HepG2 (cell line): Measurements from ENCODE around the gene RASAL3. TPM values are rescaled to one million over a fixed set of nuclear protein-coding genes. Genes with fewer than 3 reads are reported as not detected.

Experiments used
- GLI4 ChIP-seq: sonication (generic); formaldehyde crosslinking; IDR thresholded peaks from 2 replicates; pipeline ENCODE4 v1.5.1; 2020; ENCODE audit warnings: missing genetic modification reagents, mild to moderate bottlenecking, moderate library complexity, borderline replicate concordance
- KDM5B ChIP-seq: sonication (generic); formaldehyde crosslinking; IDR thresholded peaks from 2 replicates; pipeline ENCODE4 v1.4.0; 2020; ENCODE audit warnings: missing genetic modification reagents, mild to moderate bottlenecking, borderline replicate concordance
- MIXL1 ChIP-seq: IDR thresholded peaks from 2 replicates; pipeline ENCODE4 v1.6.1; 2016
- NR2F6 ChIP-seq, 2 experiments: IDR thresholded peaks; 2 replicates each; pipeline ENCODE4 v1.6.1; 2016; ENCODE audit warnings: antibody characterized with exemption in 1 of 2, mild to moderate bottlenecking in 1 of 2
- PCBP1 ChIP-seq: fragments of 200-400 bp; formaldehyde crosslinking; IDR thresholded peaks from 2 replicates; pipeline ENCODE4 v1.6.1; 2017; ENCODE audit warnings: mild to moderate bottlenecking, low read depth, low read length, borderline replicate concordance
- RNF2 ChIP-seq: fragments of 450-650 bp; conservative IDR thresholded peaks from 2 replicates; pipeline ENCODE4 v1.6.1; 2016; ENCODE audit warnings: low read depth
- YEATS4 ChIP-seq: sonication (generic); formaldehyde crosslinking; IDR thresholded peaks from 2 replicates; pipeline ENCODE4 v1.4.0; 2020; ENCODE audit warnings: missing genetic modification reagents, borderline replicate concordance
- ZBTB7B ChIP-seq: sonication (generic); formaldehyde crosslinking; IDR thresholded peaks from 2 replicates; pipeline ENCODE4 v1.4.0; 2020; ENCODE audit warnings: missing genetic modification reagents
- ZMYM2 ChIP-seq: sonication (generic); formaldehyde crosslinking; IDR thresholded peaks from 2 replicates; pipeline ENCODE4 v1.8.0; 2022; ENCODE audit warnings: mild to moderate bottlenecking, missing genetic modification reagents
- ZNF124 ChIP-seq: sonication (generic); formaldehyde crosslinking; IDR thresholded peaks from 2 replicates; pipeline ENCODE4 v1.4.0; 2020; ENCODE audit warnings: missing genetic modification reagents
- ZNF251 ChIP-seq: sonication (generic); formaldehyde crosslinking; IDR thresholded peaks from 2 replicates; pipeline ENCODE4 v1.9.0; 2021; ENCODE audit warnings: mild to moderate bottlenecking, missing genetic modification reagents
- ZNF501 ChIP-seq: sonication (generic); formaldehyde crosslinking; IDR thresholded peaks from 2 replicates; pipeline ENCODE4 v1.5.1; 2020; ENCODE audit warnings: mild to moderate bottlenecking, moderate library complexity, missing genetic modification reagents
- ZNF777 ChIP-seq: sonication (generic); formaldehyde crosslinking; IDR thresholded peaks from 2 replicates; pipeline ENCODE4 v1.4.0; 2020; ENCODE audit warnings: missing genetic modification reagents
- polyA plus RNA-seq, 8 experiments: library from polyadenylated mRNA; depleted of rRNA in 3 of 8; stranded (reverse) in 7 of 8; unstranded in 1 of 8; fragments of >200 nt; fragmentation: Illumina TruSeq in 4 of 8; extraction: Trizol in 4 of 8; gene quantifications; 2 replicates each; pipeline versions ENCODE4 v1.2.1 to v1.2.3, GENCODE V29; 2011 to 2016; ENCODE audit warnings: low read depth in 4 of 8, missing spikeins in 1 of 8, mixed read lengths in 1 of 8; ENCODE audit not compliant: insufficient read depth in 1 of 8
- total RNA-seq, 5 experiments: library from RNA; depleted of rRNA; stranded (reverse); fragments of >200 nt; fragmentation: Illumina TruSeq; extraction: Trizol; gene quantifications; 2 replicates each; pipeline ENCODE4 v1.2.3, GENCODE V29; 2016; ENCODE audit warnings: low read depth in 1 of 5
- TF ChIP-seq, protein P1 (sequence below): sonication (generic); formaldehyde crosslinking; IDR thresholded peaks from 2 replicates; pipeline ENCODE4 v1.4.0; 2020; ENCODE audit warnings: missing genetic modification reagents
- TF ChIP-seq, protein P2 (sequence below): sonication (generic); formaldehyde crosslinking; IDR thresholded peaks from 2 replicates; pipeline ENCODE4 v1.4.0; 2020; ENCODE audit warnings: low read depth, missing genetic modification reagents
- TF ChIP-seq, protein P3 (sequence below): sonication (generic); formaldehyde crosslinking; conservative IDR thresholded peaks from 2 replicates; pipeline ENCODE4 v1.8.0; 2022; ENCODE audit warnings: mild to moderate bottlenecking, moderate library complexity, missing genetic modification reagents
- TF ChIP-seq, protein P4 (sequence below): sonication (generic); formaldehyde crosslinking; IDR thresholded peaks from 2 replicates; pipeline ENCODE4 v1.4.0; 2020; ENCODE audit warnings: missing genetic modification reagents, mild to moderate bottlenecking, borderline replicate concordance

The RASAL3 gene
- total and polyA plus RNA-seq, 2 of the 13 experiments (the other 11 are each of a cell fraction or from before 2014, with no cell fraction given) = not detected

DNA sequence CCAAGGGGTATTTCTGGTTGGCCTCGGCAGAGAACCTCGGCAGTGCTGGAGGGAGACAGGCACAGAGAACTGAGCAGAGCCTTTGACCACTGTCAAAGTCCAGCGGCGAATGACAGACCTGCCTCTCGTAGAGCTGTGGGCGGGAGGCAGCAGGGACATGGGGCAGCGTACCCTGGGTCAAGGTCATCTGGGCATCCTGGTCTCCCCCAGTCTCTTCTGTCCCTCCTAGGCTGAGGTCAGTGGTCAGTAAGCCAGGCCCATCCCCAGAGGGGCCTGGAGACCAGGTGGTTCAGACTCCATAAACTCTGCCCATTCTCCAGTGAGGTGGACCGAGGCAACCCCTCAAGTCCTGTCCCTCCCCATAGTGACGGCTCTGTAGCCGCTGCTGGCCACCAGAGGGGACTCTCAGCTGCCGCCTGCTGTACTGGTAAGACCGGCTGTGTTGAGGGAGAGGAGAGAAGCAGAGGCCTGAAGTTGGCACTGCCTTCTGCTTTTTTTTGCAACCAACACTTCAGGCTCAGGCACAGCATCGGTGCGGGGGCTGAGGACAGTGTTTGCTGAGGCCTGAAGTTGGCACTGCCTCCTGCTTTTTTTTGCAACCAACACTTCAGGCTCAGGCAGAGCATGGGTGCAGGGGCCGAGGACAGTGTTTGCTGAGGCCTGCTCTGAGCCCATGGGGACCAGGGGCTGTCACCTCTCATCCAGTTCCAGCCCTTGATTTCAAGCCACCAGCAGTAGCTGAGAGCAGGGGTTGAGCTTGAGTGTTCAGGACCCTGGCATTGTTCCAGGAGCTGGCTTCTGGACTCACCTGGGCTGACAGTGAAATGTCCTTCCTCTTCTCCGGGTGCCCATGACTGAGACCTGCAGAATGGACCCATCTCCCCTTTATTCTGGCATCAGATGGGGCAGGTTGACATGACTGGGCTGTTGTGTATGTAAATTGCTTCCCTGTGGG is 15.3 kb upstream of the RASAL3 start, which contains the start of gene PGLYRP2 (continued):
- TF ChIP-seq ZBTB7B (CRISPR knock-in tag) = peak; percentile 28; the same call in 1 of the 2 replicates
- TF ChIP-seq, protein P1, sequence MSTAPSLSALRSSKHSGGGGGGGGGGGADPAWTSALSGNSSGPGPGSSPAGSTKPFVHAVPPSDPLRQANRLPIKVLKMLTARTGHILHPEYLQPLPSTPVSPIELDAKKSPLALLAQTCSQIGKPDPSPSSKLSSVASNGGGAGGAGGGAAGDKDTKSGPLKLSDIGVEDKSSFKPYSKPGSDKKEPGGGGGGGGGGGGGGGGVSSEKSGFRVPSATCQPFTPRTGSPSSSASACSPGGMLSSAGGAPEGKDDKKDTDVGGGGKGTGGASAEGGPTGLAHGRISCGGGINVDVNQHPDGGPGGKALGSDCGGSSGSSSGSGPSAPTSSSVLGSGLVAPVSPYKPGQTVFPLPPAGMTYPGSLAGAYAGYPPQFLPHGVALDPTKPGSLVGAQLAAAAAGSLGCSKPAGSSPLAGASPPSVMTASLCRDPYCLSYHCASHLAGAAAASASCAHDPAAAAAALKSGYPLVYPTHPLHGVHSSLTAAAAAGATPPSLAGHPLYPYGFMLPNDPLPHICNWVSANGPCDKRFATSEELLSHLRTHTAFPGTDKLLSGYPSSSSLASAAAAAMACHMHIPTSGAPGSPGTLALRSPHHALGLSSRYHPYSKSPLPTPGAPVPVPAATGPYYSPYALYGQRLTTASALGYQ = peak; percentile 39; the same call in 1 of the 2 replicates
- TF ChIP-seq, protein P2, sequence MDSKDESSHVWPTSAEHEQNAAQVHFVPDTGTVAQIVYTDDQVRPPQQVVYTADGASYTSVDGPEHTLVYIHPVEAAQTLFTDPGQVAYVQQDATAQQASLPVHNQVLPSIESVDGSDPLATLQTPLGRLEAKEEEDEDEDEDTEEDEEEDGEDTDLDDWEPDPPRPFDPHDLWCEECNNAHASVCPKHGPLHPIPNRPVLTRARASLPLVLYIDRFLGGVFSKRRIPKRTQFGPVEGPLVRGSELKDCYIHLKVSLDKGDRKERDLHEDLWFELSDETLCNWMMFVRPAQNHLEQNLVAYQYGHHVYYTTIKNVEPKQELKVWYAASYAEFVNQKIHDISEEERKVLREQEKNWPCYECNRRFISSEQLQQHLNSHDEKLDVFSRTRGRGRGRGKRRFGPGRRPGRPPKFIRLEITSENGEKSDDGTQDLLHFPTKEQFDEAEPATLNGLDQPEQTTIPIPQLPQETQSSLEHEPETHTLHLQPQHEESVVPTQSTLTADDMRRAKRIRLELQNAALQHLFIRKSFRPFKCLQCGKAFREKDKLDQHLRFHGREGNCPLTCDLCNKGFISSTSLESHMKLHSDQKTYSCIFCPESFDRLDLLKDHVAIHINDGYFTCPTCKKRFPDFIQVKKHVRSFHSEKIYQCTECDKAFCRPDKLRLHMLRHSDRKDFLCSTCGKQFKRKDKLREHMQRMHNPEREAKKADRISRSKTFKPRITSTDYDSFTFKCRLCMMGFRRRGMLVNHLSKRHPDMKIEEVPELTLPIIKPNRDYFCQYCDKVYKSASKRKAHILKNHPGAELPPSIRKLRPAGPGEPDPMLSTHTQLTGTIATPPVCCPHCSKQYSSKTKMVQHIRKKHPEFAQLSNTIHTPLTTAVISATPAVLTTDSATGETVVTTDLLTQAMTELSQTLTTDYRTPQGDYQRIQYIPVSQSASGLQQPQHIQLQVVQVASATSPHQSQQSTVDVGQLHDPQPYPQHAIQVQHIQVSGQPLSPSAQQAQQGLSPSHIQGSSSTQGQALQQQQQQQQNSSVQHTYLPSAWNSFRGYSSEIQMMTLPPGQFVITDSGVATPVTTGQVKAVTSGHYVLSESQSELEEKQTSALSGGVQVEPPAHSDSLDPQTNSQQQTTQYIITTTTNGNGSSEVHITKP (CRISPR knock-in tag) = no peak
- 0 out of 2 replicates have a peak, but pooled peaks have one; percentile 20 for TF ChIP-seq PCBP1
- TF ChIP-seq ZNF251 (CRISPR knock-in tag) = no peak
- TF ChIP-seq KDM5B (CRISPR knock-in tag) = peak; percentile 55; the same call in 1 of the 2 replicates
- peak; percentile 54; the same call in 1 of the 2 replicates for TF ChIP-seq ZNF501 (CRISPR knock-in tag)
- TF ChIP-seq GLI4 (CRISPR knock-in tag) = 0 out of 2 replicates have a peak, but pooled peaks have one; percentile 39
- peak; percentile 54 for TF ChIP-seq ZNF777
- no peak for TF ChIP-seq RNF2
- 0 out of 2 replicates have a peak, but pooled peaks have one; percentile 24 for TF ChIP-seq ZNF124 (CRISPR knock-in tag)
- TF ChIP-seq NR2F6 (IDR thresholded peaks at IDR 0.05) = peak; percentile 76; the same call in 1 of the 2 replicates
- peak; percentile 74 for TF ChIP-seq NR2F6 (CRISPR knock-in tag; IDR thresholded peaks at IDR 0.05)
- TF ChIP-seq YEATS4 (CRISPR knock-in tag) = peak; percentile 56; the same call in 1 of the 2 replicates
- TF ChIP-seq MIXL1 (CRISPR knock-in tag) = no peak
- TF ChIP-seq, protein P3, sequence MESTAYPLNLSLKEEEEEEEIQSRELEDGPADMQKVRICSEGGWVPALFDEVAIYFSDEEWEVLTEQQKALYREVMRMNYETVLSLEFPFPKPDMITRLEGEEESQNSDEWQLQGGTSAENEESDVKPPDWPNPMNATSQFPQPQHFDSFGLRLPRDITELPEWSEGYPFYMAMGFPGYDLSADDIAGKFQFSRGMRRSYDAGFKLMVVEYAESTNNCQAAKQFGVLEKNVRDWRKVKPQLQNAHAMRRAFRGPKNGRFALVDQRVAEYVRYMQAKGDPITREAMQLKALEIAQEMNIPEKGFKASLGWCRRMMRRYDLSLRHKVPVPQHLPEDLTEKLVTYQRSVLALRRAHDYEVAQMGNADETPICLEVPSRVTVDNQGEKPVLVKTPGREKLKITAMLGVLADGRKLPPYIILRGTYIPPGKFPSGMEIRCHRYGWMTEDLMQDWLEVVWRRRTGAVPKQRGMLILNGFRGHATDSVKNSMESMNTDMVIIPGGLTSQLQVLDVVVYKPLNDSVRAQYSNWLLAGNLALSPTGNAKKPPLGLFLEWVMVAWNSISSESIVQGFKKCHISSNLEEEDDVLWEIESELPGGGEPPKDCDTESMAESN (CRISPR knock-in tag) = no peak
- TF ChIP-seq ZMYM2 (CRISPR knock-in tag) = peak; percentile 89
- TF ChIP-seq, protein P4, sequence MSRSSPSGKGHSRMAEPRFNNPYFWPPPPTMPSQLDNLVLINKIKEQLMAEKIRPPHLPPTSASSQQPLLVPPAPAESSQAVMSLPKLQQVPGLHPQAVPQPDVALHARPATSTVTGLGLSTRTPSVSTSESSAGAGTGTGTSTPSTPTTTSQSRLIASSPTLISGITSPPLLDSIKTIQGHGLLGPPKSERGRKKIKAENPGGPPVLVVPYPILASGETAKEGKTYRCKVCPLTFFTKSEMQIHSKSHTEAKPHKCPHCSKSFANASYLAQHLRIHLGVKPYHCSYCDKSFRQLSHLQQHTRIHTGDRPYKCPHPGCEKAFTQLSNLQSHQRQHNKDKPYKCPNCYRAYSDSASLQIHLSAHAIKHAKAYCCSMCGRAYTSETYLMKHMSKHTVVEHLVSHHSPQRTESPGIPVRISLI (CRISPR knock-in tag) = peak; percentile 66; the same call in 1 of the 2 replicates
